GM21360 (cell line): Measurements from ENCODE around the gene RALGDS.
"Not testable (repeated sequence)": the region's sequence is repeated elsewhere in the genome, so short reads cannot be mapped to it uniquely, and the experiment has no call there.

Experiments used
- ATAC-seq: cut with Tn5 transposase; IDR thresholded peaks from one replicate; pipeline ENCODE4 v1.9.1; 2021; ENCODE audit warnings: mild to moderate bottlenecking, moderate library complexity; ENCODE audit not compliant: unreplicated experiment

The RALGDS gene

DNA sequence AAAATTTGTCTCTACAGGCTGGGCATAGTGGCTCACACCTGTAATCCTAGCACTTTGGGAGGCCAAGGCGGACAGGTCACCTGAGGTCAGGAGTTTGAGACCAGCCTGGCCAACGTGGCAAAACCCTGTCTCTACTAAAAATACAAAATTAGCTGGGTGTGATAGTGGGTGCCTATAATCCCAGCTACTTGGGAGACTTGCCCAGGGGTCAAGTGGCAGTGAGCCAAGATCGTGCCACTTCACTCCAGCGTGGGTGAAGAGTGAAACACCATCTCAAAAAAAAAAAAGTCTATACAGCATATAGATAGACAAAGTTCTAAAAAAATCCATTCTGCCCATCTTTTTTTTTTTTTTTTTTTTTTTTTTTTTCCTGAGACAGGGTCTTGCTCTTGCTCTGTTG is 26.7 kb downstream of the RALGDS start:
- not testable (repeated sequence) for ATAC-seq

DNA sequence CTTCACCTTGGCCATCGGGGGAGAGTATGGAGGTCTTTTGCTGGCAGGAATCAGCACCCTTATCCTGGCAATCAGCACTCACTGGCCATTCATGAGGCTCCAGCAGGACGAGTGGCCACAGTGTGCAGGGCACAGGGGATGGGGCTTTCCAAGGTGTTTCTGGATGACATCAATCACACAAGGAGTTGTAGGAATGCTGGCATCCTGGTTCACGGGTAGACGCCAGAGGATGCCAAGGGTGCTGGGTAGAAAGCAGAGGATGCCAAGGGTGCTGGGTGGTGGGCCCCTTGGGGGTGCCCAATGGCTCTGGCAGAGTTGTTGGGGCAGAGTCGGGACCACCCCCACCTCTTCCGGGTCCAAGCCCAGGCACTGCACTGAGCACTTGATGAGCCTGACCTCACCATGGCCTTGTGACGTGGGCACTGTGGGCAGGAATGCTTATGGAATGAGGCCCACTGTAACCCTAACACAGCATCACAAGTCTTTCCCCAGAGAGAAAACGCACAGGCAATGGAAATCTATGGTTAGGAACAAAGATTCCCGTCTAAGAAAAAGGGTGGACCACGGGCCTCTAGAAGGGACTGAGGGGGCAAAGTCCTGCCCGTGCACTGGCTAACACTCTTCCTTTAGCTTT is 30.2 kb downstream of the RALGDS start:
- ATAC-seq: no peak

DNA sequence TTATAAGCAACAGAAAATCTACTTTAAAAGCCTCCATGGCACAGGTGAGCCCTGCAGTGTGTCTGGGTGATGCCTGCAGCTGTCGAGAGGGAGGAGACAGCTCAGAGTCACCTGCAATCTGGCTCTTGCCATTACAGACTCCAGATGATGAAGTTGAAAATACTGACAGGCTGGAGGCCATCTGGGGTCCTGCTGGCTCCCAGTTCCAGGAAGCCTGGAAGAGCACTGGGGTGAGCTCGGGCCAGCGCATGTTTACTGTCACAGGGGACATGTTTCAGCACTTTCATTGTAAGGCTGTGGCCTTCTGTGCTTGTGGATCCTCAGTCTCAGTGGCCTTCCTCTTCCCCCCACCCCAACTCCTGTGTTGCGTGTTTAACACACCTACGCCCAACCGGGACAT is 30.9 kb downstream of the RALGDS start:
- no peak for ATAC-seq

DNA sequence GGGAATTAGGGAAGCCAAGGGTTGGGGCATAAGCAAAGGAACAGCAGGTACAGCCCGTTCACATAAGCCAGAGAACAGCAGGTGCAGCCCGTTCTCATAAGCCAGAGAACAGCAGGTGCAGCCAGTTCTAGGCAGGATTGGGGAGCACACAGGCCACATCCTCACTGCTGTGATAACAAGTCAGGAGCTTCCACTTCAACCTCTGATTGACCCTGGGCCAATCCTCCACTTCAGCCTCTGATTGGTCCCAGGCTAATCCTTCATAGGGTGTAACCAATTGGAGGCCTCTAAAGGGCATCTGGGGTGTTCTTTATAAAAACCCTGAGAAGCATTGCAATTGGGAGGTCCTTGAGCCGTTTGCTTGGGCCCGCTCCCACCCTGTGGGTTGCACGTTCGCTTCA is 31.8 kb downstream of the RALGDS start:
- no peak for ATAC-seq

DNA sequence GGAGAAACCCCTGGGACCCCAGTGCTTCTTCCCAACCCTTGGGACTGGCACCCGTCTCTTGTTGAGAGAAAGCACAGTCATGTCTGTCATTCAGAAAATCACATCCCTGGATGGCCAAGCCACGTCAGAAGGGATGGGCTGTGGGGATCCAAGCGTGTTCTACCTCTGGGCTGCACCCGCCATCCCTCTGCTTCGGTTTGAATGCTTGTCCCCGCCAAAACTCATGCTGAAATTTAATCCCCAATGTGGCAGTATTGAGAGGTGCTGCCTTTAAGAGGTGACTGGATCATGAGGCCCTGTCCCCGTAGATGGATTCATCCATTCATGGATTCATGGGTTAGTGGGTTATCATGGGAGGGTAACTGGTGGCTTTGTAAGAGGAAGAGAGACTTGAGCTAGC is 32.3 kb downstream of the RALGDS start:
- ATAC-seq: no peak

DNA sequence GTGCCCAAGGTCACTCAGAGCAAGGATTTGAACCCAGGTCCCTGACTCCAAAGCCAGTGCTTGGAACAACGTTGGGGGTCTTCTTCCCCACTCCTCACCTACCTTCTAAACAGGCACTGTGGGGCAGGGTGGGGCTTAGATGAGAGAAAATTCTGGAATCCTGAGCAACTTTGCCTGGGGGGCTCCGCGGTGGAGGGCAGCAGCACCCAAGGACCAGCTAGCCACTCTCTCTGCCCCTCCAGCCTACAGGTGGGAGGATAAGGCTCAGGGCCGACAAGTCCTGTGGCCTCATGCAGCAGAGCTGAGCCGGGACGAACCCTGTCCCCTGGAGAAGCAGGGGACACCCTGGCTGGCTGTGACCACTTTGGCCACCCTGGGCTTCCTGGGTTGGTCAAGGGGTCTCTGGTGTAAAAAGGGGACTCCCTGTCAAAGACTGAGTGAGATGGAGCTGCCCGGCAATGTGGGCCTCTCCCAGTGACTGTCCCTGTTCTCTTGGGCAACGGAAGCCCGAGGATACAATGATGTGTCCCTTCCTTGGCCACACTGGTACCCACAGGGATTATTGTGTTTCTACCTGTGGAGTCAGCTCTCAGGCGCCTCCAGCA is 32.8 kb downstream of the RALGDS start:
- ATAC-seq: no peak

DNA sequence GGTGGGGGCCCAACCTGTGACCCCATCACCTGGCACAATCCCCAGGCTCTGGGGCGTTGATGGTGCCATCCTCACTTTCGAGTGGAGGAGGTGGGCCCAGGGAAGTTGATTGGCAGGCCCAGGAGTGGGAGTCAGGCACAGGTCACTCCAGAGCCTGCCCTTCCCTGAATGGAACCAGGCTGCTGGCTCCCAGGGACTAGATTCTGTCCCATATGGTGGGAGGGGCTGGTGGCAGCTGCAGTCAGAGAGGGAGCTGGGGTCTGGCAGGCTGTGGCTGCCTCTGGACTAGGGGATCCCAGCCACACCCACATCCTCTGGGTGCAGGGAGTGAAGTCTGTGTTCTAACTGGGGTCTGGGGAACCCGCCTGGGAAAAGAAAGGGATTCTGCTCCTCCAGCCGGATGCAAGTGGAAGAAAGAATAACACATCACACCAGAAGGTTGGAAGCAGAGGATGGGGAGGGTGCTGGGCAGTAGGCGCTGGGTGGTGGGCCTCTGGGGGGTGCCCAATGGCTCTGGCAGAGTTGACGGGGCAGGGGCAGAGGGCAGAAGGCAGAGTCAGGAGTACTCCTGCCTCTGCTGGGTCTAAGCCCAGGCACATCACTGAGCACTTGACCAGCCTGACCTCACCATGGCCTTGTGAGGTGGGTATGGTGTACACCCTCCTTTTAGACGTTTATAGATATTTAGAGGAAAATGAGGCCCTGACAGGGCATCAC is 33.5 kb downstream of the RALGDS start:
- no peak for ATAC-seq

DNA sequence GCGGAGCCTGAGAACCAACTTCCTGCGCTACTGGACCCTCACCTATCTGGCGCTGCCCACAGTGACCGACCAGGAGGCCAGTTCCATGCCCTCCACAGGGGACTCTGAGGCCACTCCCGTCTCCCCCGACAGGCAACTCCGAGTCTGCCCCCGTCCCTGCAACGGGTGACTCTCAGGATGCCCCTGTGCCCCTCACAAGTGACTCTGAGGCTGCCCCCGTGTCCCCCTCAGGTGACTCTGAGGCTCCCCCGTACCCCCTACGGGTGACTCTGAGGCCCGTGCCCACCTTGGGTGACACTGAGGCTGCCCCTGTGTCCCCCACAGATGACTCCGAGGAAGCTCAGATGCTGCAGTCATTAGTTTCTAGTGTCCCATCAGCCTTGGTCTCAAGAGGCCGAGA is 34.1 kb downstream of the RALGDS start:
- no peak for ATAC-seq

DNA sequence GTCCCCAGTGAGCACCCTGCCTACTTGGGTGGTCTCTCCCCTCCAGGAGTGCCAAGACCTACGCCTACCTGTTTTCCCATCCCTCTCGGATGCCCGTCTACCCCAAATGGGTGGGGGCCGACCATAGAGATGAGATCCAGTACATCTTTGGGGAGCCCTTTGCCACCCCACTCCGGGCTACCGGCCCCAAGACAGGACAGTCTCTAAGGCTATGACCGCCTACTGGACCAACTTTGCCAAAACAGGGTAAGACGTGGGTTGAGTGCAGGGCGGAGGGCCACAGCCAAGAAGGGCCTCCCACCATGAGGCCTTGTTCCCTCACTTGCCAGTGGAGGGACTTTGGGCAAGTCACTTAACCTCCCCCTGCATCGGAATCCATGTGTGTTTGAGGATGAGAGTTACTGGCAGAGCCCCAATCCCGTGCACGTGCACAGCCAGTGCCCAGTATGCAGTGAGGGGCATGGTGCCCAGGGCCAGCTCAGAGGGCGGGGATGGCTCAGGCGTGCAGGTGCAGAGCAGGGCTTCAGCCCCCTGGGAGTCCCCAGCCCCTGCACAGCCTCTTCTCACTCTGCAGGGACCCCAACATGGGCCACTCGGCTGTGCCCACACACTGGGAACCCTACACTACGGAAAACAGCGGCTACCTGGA is 34.7 kb downstream of the RALGDS start:
- not testable (repeated sequence) for ATAC-seq

DNA sequence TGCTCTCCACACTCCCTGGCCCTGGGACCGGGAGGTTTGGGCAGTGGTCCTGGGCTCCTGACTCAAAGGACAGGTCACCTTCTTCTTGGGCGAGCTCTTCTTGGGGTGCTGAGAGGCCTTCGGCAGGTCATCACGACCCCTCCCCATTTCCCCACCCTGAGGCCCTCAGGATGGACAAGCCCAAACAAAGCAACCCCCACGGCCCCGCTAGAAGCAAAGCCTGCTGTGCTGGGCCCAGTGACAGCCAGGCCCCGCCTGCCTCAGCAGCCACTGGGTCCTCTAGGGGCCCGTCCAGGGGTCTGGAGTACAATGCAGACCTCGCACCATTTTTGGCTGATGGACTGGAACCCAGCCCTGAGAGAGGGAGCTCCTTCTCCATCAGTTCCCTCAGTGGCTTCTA is 37.4 kb downstream of the RALGDS start:
- not testable (repeated sequence) for ATAC-seq

DNA sequence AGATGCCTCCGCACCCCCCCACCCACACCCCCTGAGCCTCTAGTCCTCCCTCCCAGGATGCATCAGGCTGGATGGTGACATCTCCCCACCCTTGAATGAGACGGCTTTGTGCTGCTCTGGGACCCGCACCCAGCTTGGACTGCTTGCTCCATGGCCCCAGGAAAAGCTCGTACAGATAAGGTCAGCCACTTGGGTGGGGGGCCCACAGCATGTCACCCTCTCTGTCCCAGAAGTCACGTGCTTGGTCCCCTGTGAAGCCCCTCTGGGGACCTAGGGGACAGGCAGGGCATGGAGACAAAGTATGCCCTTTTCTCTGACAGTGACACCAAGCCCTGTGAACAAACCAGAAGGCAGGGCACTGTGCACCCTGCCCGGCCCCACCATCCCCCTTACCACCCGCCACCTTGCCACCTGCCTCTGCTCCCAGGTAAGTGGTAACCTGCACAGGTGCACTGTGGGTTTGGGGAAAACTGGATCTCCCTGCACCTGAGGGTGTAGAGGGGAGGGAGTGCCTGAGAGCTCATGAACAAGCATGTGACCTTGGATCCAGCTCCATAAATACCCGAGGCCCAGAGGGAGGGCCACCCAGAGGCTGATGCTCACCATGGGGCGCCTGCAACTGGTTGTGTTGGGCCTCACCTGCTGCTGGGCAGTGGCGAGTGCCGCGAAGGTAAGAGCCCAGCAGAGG is 38.9 kb downstream of the RALGDS start:
- not testable (repeated sequence) for ATAC-seq

DNA sequence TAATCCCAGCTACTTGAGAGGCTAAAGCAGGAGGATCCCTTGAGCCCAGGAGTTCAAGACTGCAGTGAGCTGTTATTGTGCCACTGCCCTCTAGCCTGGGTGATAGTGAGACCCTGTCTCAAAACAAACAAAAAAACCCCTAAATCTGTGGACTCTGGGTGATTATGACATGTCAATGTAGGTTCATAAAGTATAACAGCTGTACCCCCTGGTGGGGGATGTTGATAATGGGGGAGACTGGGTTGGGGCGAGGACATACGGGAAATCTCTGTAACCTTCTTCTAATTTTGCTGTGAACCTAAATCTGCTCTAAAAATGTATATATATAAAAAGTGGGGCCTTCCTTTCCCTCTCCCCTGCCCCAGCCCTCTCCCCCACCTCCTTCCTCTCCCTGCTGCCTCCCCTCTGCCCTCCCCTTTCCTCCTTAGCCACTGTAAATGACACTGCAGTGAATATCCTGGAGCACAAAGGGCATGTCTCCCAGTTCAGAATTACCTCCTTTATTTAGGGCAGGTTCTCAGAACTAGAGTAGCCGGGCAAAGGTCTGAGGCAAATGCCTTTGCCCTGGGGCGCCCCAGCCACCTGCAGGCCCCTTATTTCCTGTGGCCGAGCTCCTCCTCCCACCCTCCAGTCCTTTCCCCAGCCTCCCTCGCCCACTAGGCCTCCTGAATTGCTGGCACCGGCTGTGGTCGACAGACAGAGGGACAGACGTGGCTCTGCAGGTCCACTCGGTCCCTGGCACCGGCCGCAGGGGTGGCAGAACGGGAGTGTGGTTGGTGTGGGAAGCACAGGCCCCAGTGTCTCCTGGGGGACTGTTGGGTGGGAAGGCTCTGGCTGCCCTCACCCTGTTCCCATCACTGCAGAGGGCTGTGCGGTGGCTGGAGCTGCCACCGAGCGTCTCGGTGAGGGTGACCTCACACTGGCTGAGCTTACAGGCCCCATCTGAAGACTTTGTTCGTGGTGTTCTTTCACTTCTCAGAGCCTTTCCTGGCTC is 40.0 kb downstream of the RALGDS start:
- not testable (repeated sequence) for ATAC-seq

DNA sequence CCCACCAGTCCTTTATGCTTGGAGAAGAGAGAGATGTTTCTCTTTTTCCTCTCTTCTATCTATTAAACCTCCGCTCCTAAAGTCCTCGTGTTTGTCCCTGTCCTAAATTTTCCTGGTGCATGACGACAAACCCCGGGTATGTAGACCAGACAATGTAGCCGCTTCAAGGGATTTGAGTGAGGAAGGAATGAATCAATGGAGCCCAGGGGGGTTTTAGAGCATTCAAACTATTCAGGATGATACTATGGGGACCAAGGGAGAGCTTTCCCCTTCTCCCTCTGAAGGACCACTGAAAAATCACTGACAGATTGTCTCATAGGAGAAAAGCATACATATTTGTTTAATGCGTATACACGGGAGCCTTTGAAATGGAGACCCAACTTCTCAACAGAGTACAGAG is 40.9 kb downstream of the RALGDS start:
- ATAC-seq: no peak

DNA sequence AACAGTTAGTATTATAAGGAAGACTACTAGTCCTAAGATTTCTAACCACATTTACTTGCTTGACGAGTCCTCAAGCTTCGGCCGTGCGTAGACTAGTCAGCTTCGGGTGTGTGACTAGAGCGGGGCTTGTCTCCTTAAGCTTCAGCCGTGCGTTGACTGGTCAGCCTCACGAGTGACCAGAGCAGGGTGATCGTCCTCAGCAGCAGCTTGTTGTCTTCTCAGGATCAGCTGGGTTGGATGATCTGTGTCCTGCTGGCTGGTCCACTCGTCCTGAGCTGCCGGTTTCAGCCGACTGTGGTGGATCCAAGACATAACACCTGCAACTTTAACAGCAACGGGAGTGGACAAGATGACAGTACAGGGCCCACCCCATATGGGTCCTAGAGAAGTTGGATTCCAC is 42.6 kb downstream of the RALGDS start:
- ATAC-seq: no peak

DNA sequence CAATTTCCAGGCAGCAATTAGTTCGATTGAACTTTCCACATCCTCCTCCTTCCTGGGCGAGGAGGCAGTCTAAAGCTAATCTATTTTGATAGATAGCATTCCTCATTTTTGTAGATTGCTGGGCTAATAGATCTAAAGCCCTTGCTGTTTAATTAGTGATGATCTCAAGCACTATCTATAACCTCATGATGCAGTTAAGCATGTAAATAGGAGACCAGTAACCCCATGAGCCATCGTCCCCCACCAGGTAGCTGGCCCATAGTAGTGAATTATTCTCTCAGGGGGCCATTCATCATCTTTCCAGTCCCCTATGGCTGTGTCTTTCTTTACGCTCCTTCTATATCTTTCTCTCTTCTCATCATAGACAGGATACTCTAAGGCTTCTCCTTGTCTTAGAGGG is 44.3 kb downstream of the RALGDS start:
- ATAC-seq: no peak

DNA sequence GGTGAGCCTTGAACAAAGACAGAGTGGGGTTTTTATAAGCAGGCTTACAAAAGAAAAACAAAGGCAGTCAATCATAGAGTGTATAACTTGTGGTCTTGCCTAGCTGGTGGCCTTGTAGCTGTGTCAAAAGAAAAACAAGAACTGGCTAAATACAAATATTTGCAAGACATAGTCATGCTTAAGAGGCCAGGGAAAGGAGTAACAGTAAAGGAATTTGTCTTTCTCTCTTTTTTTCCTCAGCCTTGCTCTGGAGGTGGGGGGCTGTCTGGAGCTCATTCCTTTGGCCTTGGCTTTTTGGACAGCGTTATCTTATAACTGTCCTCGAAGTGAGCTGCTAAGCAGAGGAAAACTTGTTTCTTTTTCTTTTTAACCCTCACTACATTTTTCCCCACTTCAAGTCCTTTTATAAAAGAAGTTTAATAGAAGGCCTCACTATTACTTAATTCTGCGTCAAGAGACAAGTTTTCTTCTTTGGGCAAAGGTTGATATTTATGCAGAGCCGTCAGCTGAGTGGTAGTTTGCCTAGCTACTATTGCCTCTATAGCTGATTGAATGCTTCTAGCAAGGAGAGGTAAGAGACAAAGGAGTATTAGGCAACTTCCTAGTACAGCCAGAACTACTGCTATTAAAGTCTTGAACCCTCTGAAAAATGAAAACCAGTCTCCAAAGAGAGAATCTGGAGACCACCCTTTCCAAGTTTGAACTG is 45.0 kb downstream of the RALGDS start:
- ATAC-seq: no peak

DNA sequence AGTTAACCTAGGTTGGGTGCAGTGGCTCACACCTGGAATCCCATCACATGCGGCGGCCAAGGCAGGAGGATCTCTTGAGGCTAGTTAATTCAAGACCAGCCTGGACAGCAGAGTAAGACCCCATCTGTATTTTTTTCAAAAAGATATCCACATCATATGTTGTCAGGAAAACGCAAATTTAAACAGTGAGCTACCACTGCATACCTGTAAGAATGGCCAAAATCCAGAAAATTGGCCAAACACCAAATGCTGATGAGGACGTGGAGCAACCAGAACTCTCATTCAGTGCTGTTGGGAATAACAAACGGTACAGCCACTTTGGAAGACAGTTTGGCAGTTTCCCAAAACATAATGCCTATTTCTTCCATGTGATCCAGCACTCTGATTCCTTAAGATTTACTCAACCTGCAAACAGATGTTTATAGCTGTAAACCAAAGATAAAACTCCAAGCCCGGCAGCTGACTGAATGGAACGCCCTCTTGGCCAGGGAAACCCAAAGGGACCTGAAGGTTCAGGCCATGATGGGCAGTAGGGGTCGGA is 46.9 kb downstream of the RALGDS start:
- no peak for ATAC-seq

DNA sequence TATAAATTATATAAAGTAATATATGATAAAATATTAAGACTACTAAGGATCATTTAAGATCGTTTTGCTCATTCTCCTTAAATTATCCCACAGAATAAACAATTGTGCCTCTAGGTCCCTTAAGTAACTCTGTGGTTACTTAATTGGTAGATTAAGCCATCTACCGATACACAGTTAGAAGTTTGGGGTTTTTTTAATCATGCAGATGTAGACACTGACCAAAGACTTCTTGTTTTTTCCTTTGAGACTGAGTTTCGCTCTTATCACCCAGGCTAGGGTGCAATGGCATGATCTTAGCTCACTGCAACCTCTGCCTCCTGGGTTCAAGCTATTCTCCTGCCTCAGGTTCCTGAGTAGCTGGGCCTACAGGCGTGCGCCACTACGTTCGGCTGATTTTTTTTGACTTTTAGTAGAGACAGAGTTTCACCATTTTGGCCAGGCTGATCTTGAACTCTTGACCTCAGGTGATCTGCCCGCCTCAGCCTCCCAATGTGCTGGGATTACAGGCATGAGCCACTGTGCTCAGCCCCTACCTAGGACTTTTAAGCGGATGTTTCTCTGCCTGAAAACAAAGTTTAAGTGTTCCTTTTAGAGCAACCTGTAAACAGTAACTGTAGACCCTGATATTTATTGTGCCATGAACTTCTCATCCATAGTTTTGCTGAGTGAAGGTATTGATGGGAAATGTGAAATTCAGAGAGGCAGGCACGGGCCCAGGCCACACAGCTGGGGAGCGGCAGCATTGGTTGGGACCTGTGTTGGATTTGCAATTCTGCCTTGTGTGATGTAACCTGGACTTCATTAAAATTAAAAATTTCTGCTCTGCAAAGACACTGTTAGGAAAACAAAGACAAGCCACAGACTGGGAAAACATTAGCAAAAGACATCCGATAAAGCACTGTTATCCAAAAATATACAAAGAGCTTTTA is 47.7 kb downstream of the RALGDS start:
- no peak for ATAC-seq
